NCI-H446 treated with DMSO at 0.1 percent for 48 hours (cell line): Measurements from ENCODE around the gene AFAP1.

ENCODE experiments used
- DNase-seq: peaks from one replicate; lab custom pipeline; 2025; lab: John Stamatoyannopoulos, UW

Gene AFAP1

DNA sequence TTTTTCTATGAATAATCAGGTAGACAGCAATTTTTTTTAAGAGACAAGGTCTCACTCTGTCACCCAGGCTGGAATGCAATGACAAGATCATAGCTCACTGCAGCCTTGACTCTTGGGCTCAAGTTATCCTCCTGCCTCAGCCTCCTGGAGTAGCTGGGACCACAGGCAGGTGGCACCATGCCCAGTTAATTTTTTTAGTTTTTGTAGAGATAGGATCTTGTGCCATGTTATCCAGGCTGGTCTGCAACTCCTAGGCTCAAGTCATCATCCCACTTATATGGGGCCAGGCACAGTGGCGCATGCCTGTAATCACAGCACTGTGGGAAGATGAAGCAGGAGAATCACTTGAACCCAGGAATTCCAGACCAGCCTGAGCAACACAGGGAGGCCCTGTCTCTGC, 26.8 kb downstream of the AFAP1 start:
- no peak for DNase-seq

- no peak for DNase-seq
These were observed 28.6 kb downstream of the AFAP1 start for GRCh38 chr4:7910952-7911578.

DNA sequence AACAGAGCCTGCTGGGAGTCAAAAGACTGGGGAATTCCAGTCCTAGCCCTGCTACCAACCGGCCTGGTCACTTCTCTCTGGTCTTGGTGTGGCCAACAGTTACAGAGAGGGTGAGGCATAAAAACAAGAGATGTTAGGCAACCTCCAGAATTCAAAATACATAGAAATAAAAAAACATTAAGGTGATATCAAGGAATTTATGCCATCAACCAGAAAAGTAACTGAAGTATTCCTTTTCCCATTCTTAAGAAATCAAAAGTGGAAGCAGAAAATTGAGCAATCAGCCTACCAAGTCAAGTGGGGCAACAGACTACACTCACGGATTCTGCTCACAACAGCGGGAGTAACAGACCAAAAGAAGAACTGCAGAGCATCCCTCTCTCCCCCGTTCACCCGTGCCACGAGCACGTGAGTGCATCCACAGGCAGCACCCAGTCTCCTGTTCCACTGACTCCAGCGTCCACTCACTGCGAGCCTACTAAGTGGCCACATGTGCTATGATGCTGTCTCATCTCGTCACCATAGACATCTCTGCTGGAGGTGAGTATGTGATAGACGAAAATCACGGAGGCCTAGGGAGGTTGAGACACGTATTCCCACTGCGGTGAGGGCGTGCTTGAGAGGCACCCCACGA, 29.3 kb downstream of the AFAP1 start:
- DNase-seq, result no peak

GRCh38 chr4:7909463-7910262, 30.0 kb downstream of the AFAP1 start:
- DNase-seq, result peak; percentile 80

DNA sequence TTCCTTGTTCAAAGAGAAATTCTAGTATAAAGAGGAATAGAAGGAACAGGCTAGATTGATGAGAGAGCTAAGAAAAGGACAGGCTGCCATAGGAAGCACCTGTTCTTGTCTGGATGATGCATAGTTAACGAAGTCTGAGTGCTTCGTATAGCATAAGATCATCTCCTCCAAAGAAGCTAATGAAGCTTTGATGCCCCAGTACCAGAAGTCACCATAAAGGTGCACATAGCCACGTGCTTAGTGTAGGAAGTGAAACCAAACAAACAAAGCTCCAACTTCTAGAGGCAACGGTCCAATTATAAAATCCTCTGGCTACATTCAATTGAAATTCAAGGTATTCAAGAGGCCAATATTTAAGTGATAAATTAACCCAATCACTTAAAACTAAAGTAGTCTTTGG, 31.0 kb downstream of the AFAP1 start:
- DNase-seq, result no peak

DNA sequence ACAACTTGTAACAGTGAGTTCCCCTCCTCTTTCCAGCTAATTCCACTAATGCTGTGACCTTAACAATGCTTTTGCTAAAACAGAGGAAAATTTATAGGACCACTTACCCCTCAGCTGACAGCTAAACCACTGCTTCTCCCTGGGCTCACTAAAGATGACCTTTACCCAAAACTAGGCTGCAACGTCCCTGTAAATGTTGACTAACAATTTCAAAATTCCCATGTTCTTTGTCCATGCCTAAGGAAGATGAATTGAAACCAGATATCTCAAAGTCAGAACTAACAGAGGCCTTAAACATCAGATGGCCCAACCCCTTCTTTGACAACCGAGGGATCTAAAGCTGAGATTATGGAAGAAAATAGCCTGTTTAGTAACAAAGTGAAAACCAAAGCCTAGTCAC, 32.5 kb downstream of the AFAP1 start:
- DNase-seq, result no peak

- DNase-seq, result no peak
These were observed 33.4 kb downstream of the AFAP1 start for GRCh38 chr4:7906171-7906701.

DNA sequence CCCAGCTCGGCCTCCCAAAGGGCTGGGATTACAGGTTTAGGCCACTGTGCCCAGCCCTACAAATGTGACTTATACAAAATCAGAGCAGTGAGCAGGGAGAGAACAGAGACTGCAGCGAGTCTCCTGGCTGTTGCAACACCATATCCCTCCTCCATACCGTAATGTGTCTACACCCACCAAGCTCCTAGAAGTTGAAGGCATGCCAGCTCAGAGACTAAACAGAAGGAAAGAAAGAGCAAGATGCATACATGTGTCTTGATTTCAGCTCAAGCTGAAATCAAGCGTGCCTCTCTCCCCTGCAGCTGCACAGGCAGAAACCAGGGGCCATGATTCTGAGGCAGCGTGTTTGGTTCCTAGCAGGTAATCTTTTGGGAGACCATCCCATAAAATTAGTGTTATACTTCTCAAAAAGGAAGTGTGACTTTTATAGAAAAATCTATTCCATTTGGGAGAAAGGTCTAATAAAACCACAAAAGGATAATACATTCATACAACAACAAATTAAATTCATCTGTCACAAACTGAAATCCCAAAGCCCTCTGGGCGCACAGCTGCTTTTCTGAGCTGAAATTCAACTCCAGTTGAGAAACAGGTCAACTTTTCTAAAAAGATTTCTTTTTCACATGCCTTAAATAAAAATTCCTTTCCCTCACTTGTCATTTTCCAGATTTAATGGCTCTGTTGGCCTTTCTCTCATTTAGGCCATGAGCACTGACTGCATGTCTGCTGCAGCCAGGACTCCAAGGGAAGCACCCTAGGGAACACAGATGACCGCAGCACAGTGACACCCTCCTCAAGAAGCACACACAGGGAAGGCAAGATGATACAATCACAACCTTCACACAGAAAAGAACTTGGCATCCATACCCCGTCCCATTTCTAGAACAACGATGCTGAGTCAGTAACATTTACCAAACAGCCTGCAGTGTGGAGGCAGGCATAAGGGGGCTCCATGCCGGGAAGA, 34.4 kb downstream of the AFAP1 start:
- no peak for DNase-seq

DNA sequence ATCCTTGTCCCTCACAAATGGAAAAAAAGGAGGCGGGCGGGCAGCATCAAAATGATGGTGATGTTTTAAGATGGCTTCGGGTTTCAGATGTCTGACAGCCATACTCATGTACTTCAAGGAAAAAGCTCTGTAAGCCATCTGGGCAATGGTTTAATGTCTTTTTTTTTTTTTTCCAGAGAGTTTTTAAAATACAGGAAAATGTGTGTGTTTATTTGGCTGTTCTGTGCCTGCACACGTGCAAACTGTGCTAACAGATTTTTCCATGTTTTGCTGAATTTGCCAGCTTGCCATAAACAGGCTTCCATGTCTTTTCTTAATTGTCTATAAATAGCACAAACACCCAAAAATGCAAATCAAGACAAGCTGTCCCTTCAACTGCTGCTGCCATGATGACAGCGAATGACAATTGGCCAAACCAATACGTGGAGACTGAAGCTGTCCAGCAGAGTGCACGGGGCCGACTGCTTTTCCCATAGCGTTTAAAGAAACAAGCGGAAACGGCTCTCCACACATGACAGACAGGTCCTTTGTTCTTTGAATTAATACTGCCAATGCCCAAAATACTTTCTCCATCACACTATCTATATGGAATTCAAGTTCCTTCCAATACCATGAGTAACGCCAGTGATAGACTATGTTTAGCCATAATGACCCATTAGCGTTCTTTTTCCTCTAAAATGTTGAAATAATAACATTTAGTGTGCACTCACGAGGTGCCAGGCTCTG, 35.7 kb downstream of the AFAP1 start:
- DNase-seq, result no peak

DNA sequence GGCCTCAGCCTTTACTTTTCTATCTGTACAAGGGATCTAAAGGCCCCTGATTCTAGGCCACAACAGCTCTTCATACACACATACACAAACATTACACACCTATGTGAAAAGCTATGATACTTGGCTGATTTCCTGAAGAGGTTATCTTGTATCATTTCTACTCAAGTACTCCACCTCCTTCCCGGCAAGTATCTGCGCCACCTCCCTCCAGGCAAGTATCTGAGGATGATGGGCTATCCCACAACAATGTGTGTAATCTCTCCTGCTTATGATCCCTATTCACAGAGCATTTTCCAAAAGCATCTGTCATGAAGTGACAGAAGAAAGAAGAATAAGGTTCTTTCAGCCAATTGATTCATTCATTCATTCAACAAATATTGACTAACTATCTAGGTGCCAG, 36.8 kb downstream of the AFAP1 start:
- DNase-seq, result no peak

- DNase-seq, result no peak
These were observed 37.5 kb downstream of the AFAP1 start for GRCh38 chr4:7902101-7902553.

DNA sequence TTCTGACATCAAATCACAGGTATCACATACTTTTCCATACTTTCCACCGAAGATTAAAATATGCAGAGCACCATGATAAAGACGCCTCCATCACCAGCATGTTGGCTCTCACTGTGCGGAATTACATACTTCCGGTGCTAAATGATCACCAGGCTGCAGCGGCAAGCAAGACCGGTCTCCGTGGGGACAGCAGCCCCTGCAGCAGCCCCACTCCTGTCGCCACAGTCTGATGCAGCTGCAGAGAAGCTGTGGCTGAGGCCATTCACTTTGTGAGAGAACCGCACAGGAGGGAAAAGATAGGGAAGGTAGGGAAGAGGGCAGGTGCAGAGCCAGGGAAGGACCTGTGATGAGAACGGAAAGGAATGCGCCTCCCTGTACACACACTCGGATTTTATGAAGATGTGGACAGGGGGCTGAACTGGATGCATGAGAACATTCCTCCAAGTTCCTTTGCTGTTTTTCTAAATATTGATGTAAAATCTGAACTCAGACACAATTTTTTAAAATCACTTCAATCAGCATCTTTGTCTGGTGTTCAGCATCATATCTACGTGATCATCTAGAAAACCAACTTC, 38.3 kb downstream of the AFAP1 start:
- DNase-seq, result no peak

DNA sequence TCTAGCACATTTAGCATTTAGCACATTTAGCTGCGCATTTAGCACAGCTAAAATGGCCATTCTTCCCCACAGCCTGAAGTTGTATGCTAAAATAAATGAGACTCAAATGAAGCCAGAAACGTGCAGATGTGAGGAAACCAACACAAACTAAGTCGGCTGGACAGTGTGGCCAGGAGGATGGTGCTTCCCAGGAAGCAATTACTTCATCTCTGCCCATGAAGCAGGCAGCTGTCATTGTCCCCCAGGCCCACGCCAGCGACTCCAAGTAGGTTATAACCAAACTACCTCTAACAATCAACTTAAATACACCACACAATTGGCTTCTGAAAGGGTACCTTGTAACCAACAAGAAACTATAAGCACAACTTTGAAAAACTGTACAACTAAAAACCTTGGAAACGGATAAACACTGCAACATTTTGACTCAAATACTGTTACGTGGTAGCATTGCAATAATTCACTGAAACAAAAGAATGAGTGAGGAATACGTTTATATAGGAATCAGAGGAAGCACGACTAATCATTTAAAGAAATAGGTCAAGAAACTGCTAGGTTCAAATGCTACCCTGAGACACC, 39.2 kb downstream of the AFAP1 start:
- DNase-seq, result no peak

GRCh38 chr4:7899184-7899869, 40.3 kb downstream of the AFAP1 start:
- no peak for DNase-seq

GRCh38 chr4:7898385-7898784, 41.3 kb downstream of the AFAP1 start:
- no peak for DNase-seq

DNA sequence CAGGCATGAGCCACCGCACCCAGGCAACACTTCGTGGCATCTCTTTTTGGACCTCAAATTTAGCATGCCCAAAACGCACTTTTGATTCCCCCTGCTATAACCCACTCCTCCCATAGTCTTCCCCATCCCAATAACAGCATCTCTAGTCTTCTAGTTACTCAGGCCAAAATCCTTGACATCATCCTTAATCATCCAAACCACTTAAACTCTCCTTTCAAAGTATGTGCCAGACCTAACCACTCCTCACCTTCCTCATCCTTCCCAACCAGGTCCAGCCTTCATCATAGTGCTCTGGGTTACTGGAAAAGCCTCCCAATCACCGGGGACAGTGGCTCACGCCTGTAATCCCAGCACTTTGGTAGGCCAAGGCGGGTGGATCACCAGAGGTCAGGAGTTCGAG, 41.9 kb downstream of the AFAP1 start:
- DNase-seq, result no peak

GRCh38 chr4:7894677-7895181, 44.9 kb downstream of the AFAP1 start:
- peak; percentile 92 for DNase-seq

- DNase-seq, result no peak
These were observed 45.5 kb downstream of the AFAP1 start for GRCh38 chr4:7894098-7894676.

DNA sequence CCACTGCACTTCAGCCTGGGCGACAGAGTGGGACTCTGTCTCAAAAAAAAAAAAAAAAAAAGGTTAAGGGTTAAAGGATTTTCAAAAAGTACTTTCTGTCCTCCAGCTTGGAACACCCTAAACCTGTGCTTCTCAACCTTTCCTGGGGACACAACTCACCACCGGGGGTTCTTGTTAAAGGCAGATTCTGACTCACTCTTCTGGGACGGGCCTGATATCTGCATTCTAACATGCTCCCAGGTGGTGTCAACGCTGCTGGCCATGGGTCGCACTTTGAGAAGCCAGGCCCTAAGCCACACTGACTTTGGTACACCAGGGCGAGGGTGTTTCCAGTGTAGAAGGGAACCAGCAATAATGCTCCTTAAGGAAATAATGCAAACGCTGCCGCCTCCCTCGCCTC, 46.1 kb downstream of the AFAP1 start:
- no peak for DNase-seq
